ENCODE measurements around the gene TPO.
A peak's percentile ranks its signal among the peaks of the same experiment; 100 is the strongest.
"Not testable (repeated sequence)": the region's sequence is repeated elsewhere in the genome, so short reads cannot be mapped to it uniquely, and the experiment has no call there.

TPO gene

DNA sequence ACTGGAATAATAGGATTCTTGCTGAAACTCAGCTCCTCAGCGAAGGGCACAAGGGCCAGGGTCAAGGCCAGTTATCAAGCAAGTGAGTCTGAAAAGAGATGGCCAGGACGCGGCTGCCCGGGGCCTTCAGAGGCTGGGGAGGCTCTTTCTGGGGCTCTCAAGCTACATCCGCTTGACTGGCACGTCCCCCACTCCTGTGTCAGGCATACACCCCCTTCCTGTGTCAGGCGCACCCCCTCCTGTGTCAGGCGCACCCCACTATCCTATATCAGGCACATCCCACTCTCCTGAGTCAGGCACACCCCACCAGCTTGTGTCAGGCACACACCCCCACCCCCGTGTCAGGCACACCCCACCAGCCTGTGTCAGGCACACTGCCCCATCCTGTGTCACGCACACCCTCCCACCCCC lies 91.8 kb downstream of the TPO start:
- no peak for DNase-seq

DNA sequence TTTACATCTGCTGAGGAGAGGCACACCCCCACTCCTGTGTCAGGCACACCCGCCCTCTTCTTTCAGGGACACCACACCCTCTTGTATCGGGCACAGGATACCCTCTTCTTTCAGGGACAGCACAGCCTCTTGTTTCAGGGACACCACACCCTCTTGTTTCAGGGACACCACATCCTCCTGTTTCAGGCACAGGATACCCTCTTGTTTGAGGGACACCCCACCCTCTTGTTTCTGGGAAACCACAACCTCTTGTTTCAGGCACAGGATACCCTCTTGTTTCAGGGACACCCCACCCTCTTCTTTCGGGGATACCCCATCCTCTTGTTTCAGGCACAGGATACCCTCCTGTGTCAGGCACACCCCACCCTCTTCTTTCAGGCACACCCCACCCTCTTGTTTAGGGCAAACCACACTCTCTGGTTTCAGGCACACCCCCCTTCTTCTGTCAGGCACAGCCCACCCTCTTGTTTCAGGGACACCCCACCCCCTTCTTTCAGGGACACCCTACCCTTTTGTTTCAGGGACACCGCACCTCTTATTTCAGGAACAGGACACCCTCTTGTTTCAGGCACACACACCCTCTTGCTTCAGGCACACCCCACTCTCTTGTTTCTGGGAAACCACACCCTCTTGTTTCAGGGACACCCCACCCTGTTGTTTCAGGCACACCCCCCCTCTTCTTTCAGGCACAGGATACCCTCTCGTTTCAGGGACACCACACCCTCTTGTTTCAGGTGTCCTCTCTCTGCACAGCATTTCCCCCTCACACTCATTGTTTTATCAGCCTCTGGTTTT lies 96.2 kb downstream of the TPO start:
- DNase-seq = no peak

DNA sequence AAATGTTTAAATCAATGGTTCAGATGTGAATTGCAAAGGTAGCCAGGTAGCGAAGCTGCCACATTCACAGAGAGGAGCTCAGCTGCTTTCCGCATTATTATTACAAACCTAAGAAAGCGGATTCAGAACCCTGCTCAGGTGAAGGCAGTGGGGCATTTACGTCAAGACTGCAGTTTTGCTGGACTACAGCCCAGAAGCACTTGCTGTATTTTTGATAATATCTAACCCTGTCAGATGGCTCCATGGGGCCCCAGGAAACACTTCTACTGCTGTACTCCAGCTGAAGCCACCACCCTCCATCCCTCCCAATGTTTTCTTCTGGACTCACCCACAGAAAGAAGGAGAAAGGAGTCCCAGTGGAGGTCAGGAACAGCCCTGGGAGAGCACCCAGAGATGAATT lies 96.9 kb downstream of the TPO start:
- DNase-seq = no peak

DNA sequence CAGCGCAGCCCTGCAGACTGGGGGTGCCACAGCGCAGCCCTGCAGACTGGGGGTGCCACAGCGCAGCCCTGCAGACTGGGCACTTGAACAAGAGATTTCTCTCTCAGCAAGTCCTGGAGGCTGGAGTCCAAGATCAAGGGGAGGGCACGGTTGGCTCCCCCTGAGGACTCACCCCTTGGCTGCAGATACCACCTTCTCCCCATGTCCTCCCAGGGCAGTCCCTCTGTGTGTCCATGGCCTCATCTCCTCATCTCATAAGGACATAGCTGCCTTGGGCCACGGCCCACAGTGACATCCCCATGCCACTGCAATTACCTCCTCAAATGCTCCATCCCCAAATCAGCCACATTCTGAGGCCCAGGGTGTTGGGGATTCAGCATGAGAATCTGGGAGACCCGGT lies 98.2 kb downstream of the TPO start:
- no peak for DNase-seq

DNA sequence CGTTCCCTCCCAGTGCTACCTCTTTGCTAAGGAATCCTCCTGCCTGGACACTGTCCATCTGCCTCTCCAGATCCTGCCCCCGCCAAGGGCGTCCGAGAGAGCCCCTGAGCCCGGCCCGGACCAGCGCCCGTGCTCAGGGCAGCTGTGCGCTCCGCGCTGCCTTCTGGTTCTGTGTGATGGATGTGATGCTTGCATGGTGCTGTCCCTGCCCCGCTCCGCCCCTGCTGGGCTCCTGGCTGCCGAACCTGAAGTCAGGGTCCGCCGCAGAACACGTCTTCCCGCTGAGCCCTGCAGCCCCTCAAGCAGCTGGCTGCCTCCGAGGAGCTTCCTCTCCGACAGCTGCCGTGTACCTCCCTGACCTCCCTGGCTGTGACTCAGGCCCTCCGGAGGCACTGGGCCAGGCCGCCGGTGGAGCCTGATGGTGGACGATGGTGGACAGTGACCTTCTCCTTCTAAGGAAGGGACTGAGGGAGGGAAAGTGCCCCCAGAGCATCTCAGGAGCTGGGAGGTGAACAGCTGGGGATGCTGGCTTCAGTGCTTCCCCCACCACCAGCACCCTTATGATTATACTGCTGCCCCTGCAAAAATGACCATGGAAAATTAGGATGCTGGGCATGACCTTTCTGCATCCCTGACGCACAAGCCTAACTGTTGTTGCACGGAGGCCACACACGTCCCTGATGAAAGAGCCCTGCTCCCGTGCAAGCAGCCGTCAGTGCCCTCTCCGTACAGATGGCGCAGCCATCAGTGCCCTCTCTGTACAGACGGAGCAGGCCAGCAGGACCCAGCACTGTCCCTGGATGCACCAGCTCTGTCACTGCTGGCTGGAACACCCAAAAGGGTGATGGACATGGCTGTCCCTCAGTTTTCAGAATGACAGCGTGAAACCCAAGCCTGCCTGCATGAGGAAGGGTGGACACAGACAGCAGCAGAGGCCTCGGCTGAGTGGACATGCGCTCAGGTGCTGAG lies 99.3 kb downstream of the TPO start:
- DNase-seq = no peak

DNA sequence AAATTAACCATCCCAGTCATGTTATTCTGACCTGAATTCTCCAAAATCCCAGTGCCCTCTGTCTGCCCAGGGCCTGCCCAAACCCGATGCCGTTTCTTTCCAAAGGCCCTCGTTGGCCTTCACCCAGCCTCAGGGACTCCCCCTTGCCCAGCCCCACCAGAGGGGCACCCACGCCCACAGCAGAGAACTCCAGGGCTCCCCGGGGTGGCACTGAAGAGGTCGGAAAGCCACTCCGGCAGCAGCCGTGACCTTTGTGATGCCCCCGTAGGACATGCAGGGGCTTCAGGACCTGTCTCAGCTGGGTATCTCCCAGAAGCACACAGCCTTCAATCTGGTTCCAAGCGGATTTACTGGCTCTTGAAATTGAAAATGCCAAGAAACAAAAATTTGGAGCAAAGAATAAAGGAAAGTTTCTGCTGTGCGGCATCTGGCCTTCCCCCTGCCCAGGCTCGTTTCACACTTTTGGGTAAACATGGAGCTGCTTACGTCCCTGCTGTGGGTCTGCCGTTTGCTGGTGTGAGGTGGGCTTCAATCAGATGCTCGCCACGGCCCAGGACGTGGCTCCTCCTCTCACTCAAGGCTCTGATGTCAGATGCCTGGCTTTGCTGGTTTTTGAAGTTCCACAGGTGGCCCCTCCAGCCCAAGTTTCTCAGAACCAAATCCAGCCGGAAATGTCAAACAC lies 101.3 kb downstream of the TPO start:
- DNase-seq = no peak

DNA sequence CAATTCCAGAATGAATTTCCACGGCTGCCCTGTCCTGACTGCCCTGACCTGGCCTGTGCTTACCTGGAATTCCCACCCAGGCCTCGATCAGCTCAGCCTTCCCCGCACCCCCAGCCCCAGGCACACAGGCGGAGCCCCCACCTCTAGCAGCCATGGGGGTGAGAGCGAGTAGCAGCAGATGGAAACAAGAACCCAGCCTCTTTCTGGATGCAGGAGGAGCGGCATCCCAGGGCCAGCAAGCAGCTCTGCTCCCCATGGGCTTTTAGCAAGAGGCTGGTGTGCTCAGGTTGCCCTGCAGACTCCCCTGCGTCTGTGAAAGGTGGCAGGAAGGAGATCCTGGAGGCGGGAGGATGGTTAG lies 101.8 kb downstream of the TPO start:
- DNase-seq = no peak

DNA sequence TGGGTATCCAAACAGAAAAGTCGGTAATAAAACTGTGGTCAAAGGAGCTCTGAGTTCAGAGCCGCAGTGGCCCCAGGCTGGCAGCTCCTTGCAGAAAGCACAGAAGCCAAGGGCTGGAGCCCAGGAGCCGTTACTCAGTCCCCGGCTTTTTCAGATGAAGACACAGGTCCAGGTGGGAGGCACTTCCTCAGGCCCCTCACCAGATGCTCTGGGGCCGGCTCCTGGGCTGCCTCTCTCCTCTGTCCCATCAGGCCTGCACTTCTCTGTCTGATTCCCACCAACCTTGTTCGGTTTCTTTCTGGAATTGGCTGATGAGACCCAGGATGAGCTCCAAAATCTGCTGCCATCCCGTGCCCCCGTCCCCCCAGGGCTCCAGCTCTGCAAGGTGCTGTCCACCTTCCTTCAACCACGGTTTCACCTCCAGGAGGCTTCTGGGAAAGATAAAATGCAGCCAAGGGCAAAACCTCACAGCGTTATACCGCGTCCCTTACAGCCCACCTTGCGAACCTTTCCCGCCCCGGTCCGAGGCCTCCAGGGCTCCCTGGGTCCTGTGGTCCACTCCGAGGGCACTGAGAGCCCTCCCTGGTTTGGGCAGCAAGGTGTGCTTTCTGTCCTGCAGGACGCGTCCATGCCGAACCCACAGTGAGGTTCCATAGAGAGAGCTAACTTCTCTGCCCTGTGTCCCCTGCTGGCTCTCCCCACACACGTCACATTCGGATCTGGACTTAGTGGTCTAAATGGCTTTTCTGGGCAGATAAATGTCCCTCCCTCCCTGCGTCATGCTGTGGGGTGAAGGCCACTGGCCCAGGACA lies 102.9 kb downstream of the TPO start:
- DNase-seq = no peak

DNA sequence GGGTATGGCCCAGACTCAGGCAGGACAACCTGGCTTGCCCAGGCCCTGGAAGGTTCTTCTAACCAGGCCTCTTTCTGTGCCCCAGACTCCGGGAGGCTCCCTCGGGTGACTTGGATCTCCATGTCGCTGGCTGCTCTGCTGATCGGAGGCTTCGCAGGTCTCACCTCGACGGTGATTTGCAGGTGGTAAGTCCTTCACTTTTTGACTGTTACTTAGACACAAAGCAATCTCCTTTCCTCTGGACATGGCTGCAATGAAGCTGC lies 103.5 kb downstream of the TPO start:
- DNase-seq = no peak

DNA sequence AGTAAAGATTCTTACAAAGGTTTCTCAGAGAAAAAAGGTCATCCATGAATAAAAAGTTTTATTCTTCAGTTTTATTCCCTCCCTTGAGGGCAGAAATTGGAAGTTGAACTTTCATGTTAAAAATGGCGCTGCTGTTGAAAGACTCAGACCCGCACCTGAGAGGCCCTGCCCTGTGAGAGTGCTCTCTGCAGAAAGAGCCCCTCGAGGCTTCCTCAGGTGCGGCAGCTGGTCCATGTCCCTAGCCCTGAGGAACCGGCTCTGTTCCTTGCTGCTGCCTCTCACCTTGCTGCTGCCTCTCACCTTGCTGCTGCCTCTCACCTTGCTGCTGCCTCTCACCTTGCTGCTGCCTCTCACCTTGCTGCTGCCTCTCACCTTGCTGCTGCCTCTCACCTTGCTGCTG lies 104.0 kb downstream of the TPO start:
- not testable (repeated sequence) for DNase-seq

DNA sequence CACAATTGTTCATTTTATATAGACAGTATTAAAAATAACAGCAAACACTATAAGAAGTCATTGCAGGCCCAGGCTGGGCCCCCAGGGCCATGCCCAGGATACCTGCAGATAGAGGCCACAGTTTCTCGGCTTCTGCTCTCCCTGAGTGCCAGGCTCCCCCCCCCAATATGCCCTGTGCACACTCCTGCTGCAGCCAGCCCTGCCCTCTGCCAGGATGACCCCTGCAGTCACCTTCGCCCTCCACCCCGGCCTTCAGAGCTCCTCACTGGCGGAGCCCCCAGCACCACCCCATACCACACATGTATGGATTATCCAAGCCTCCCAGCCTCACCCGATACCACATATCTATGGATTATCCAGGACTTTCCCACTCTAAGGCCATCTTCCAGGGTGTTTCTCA lies 104.5 kb downstream of the TPO start:
- no peak for DNase-seq

DNA sequence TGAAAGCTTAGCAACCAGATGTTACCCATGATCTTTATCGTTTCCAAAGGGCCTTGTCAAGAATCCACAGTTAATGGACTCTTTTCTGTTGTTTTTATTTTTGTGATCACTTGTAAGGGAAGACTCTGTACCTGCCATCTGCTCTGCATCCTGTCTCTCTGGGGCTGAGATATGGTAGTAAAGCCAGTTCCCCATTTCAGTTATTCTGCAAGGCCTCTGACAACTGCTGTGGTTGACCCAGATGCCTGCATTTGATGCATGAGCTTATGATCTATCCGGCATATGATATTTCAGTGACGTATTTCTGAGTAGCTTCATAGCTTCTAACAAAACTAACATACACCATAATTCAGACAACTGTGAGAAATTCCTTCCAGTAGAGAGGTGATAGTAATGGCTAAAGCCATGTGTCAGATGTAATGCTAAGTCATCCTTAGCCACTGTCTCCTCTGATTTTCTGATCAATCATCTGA lies 105.1 kb downstream of the TPO start:
- peak; percentile 41 for DNase-seq

DNA sequence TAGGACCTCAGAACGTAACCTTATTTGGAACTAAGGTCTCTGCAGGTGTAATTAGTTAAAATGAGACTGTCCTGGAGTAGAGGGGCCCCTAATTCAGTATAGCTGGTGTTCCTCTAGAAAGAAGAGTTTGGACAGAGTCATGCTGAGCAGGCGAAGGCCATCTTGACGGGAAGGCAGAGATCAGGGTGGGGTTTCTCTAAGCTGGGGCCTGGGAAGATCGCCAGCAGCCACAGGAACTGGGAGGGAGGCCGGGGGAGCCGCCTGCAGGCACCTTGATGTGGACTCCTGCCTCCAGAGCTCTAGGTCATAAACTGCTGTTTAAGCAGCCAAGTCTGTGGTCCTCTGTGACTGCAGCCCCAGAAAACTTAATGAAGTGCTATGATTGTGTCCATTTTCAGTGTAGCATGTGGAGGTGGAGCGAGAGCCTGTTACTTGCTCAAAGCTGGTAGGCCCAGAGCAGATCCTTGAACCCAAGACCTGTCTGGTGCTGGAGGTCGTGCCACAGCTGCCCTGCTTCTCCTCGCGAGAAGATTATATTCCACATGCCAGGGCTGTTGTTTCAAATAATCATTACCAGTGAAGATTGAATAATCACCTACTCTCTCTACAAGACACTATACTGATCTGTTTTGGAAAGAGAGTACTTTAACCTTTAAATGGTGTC lies 105.7 kb downstream of the TPO start:
- no peak for DNase-seq

DNA sequence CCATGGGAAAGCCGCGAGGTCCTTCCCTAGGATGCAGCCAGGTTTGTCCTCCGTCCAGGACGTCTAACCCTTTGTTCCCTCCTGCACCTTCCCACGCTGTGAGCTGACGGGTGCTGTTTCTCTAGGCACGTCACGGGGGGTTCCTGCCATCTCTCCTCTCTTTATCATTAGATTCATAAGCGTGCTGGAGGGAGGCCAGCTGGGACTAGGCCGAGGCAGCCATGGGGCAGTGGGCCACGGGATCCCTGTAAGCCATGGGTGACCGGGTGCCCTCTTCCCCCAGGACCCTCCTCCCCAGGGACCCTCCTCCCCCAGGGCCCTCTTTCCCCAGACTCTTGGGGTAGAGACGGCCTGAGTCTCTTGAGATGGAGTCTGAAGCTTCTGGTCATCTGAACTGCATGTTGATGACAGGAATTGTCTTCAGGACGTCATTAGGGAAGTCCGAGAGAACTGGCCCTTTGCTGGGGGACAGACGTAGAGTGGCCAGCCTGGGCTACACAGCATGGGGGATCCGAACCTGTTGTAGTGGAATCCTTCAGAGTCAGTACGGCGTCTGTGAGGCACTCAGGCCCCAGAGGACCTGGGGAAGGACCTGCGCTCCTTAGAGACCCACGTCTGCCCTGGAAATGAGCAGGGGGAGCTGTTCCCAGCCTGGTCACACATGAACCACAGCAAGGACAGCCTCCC lies 108.1 kb downstream of the TPO start:
- DNase-seq = no peak

DNA sequence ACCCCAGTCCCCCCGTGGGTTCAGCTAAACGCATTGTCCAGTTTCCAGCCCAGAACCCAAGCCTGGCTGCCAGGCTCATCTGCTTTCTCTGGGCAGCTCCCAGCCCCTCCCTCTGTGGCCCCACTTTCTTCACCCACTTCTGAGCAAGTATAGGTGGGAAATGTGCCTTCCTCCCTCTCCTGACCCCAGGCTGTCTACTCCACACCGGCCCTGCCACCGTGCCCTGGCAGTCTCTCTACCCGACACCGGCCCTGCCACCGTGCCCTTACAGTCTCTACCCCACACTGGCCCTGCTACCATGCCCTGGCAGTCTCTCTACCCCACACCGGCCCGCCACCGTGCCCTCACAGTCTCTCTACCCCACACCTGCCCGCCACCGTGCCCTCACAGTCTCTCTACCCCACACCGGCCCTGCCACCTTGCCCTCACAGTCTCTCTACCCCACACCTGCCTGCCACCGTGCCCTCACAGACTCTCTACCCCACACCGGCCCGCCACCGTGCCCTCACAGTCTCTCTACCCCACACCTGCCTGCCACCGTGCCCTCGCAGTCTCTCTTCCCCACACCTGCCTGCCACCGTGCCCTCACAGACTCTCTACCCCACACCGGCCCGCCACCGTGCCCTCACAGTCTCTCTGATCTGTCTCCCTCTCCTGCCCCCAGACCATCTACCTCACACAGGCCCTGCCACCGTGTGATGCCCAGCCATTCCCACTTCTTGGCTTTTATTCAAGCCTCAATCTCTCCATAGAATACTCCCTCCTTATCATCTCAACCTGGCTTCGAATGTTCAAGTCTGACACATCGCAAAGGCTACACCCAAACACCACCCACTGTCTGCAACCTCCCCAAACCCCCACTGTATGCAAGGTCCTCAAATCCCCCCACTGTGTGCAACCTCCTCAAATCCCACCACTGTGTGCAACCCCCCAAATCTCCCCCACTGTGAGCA lies 108.9 kb downstream of the TPO start:
- no peak for DNase-seq

DNA sequence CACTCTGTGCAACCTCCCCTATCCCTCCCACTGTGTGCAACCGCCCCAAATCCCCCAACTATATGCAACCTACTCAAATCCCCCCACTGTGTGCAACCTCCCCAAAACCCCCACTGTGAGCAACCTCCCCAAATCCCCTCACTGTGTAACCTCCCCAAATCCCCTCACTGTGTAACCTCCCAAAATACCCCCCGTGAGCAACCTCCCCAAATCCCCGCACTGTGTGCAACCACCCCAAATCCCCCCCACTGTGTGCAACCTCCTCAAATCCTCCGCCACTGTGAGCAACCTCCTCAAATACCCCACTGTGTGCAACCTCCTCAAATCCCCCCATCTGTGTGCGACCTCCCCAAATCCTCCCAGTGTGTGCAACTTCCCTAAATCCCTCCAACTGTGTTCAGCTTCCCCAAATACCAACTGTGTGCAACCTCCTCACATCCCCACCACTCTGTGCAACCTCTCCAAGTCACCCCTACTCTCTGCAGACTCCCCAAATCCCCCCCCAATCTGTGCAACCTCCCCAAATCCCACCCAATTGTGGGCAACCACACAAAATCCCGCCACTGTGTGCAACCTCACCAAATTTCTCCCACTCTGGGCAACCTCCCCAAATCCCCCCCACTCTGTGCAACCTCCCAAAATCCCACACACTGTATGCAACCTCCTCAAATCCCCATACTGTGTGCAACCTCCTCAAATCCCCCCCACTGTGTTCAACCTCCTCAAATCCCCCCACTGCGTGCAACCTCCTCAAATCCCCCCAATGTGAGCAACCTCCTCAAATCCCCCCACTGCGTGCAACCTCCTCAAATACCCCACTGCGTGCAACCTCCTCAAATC lies 114.1 kb downstream of the TPO start:
- DNase-seq = no peak

DNA sequence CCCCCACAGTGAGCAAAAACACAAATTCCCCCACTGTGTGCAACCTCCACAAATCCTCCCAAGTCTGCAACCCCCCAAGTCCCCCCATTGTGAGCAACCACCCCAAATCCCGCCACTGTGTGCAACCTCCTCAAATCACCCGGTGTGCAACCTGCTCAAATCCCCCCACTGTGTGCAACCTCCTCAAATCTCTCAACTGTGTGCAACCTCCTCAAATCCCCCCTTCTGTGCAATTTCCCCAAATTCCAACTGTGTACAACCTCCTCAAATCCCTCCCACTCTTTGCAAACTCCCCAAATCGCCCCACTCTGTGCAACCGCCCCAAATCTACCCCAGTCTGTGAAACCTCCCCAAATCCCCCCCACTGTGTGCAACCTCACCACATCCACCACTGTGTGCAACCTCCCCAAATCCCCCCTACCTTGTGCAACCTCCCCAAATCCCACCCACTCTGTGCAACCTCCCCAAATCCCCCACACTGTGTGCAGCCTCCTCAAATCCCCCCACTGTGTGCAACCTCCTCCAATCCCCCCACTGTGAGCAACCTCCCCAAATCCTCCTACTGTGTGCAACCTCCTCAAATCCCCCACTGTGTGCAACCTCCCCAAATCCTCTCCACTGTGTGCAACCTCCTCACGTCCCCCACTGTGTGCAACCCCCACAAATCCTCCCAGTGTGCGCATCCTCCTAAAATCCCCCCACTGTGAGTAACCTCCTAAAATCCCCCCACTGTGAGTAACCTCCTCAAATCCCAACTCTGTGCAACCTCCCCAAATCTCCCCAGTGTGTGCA lies 115.2 kb downstream of the TPO start:
- DNase-seq = no peak

DNA sequence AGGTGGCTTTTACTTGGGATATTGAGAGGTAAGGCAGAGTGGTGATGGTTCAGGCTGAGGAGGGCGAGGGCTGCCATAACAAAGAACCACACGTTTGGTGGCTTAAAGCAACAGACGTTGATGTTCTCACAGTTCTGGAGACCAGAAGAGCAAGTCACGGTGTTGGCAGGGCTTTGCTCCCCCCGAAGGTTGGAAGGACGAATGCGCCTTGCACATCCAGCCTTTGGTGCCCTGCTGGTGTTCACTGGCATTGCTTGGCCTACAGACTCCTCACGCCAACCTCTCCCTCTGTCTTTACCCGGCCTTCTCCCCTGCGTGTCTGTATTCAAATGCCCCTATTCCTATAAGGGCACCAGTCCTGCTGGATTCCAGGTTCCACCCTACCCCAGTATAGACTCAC lies 125.4 kb downstream of the TPO start:
- no peak for DNase-seq

DNA sequence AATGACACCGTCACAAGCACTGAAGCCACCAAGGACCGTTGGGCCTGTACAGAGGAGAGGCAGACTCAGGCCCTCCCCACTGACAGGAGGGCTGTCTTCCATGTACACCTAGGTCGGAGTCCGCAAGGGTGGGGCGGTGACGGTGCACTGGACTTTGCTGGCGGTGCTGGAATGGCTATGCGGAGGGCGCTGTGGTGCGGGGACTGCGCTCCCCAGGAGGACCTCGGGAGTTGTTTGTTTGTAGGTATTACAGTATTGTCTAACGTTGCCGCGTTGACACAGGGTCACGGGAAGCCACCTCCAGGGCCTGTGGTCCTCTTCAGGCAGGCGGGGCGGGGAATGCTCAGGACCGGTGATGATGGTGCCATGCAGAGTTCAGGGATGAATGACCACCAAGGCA lies 126.2 kb downstream of the TPO start:
- DNase-seq = no peak

Measured in GDM1 (cell line).